NCI-H1694 (cell line): ENCODE measurements around the gene MIEN1.
"Not testable (repeated sequence)": the region's sequence is repeated elsewhere in the genome, so short reads cannot be mapped to it uniquely, and the experiment has no call there.

Experiments used
- DNase-seq: peaks from one replicate; lab custom pipeline; 2025; lab: John Stamatoyannopoulos, UW

The MIEN1 gene

DNA sequence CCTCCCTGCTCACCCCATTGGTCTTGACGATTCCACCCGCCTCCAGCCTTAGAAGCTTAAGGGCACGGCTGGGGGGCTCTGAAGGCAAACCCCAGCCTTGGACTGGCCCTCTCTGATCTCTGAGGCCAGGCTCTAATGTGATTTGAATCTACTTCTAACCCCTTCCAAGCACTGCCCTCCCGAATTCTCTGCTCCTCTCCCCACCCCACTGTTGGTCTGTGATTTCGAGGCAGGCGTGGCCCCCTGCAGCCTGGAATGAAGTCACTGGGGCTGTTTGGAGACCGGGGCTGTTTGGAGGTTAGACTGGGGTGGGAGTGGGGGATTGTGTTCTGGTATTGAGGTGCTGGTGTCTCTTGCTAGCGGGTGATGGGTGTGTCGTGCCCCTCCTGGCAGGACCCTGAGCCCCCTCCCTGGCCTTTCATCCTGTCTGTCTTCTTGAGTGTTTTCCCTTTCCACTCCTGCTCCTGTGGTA, 9.6 kb upstream of the MIEN1 start:
- DNase-seq, result no peak

DNA sequence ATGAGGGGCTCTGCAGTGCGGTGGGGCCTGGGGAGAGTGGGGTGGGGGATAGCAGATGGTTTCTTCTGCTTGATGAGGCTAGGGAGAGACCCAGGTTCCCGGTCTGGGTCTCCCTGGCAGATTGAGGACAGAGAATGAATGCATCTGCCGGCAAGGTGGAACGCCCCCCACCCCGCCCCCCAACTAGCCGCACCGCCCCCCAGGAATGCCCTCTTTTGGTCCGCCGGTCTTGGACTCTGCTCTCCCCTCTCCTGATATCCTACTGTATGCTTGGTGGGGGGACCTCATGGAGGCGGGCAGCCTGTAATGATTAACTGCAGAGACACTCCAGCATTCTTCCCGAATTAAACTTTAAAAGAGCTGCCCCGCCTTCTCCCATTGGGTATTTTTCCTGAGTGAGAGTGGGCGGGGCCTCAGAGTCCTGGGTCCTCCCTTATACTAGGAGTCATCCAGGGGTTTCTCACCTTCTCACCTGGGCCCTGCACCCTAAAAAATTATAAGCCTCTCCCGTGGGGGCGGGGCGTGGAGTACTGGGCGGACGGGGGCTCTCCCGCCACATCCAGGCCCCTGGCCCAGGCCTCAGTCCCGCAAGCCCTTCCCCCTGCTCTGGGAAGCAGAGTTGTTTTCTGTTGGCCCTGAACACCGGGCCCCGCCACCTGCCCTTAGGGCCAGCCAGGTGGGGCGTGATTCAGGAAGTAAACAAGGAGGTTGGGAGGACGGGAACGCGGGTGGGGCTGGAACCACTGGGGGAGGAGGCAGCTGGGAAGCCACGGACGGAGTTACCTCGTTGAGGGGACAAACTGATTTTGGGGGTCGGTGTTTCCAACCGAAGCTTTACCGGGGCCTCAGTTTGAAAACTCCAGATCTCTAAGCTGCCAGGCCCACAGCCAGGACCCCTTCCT, 8.9 kb upstream of the MIEN1 start:
- DNase-seq, result no peak

DNA sequence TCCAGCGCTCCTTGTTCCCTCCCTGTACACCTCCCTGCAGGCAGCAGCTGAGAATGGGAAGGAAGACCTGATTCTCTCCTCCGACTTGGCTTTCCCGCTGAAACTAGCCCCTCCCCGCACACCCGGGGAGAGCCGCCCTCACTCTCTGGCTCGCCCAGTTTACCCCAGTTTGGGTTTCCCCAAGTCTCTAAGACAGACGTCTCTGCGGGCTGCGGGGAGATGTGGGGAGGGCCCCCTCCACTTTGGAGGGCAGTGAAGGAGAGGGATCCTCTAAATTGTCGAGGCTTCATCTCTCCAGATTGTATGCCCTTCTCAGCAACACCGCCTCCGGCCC, 8.2 kb upstream of the MIEN1 start:
- no peak for DNase-seq

- DNase-seq, result no peak
Measured at GRCh38 chr17:39737760-39738567, 7.6 kb upstream of the MIEN1 start, which contains the start of gene GRB7. GRB7 (plus strand) TSS chr17:39737938; CDS start chr17:39742302, 4,364 bp downstream.

DNA sequence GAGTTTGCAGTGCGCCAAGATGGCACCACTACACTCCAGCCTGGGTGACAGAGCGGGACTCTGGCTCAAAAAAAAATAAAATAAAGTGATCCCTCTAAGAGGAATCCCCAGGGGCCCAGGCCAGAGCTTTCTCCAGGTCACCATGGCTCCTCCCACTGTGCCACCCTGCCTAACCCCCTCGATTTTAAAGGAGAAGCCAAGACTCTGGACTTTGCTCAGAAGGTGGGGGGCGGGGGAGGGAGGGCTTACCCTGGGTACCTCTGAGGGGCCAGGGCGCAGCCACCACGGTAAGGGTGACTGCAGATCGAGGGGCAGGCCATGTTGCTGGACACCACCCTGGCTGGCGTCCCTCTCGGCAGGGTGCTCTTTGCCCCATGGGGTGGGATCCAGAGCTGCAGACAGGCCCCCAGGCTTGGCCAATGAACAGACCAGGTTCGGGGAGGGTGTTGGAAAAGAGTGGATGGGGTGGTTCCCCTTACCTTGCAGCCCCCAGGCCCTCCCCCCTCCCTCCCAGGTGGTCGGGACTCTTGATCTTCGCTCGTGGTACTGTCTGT, 7.0 kb upstream of the MIEN1 start:
- DNase-seq, result no peak

DNA sequence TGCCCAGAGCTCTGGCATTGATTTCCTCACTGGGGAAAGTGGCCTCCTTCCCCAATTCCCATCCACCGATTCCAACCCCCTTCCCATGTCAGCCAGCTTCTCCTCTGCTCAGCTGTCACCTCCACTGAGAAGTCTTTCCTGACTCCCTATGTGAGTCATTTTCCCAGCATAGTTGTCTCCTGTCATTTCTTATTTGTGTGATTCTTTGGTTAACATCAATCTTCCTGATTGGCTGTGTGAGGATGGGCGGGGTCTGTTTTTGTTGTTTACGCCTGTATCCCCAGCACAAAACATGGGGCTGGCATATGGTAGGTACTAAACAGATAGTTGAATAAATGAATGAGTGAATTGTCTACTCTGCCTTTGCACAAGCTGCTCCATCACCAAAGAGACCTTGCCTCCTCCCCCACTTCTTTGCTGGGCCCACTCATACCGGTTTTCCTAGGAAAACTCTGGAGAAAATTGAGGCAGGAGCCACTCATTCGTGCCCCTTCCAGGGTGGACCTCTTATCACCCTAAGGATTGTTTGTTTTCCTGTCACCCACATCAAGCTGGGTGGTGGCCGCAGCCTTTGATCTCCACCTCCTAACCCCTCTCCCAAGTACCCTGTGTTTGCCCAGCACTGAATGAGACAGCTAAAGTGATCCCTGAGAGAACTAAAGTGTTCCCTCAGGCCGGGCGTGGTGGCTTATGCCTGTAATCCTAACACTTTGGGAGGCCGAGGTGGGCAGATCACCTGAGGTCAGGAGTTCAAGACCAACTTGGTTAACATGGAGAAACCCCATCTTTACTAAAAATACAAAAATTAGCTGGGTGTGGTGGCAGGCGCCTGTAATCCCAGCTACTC, 6.2 kb upstream of the MIEN1 start:
- DNase-seq, result no peak

- DNase-seq, result no peak
Measured at GRCh38 chr17:39735882-39736281, 5.5 kb upstream of the MIEN1 start.

DNA sequence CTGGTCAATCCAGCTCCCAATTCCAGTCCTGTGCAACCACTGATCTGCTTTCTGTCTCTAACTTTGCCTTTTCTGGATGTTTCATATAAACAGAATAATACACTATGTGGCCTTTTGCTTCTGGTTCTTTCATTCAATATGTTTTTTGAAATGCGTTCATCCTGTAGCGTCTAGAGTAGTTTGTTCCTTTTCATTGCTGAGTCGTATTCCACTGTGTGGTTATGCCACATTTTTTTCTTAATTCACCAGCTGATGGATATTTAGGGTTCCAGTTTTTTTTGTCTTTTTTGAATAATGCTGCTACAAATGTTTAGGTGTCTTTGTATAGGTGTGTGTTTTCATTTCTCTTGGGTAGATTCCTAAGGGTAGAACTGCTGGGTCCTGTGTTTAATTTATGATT, 2.3 kb upstream of the MIEN1 start:
- DNase-seq, result no peak

DNA sequence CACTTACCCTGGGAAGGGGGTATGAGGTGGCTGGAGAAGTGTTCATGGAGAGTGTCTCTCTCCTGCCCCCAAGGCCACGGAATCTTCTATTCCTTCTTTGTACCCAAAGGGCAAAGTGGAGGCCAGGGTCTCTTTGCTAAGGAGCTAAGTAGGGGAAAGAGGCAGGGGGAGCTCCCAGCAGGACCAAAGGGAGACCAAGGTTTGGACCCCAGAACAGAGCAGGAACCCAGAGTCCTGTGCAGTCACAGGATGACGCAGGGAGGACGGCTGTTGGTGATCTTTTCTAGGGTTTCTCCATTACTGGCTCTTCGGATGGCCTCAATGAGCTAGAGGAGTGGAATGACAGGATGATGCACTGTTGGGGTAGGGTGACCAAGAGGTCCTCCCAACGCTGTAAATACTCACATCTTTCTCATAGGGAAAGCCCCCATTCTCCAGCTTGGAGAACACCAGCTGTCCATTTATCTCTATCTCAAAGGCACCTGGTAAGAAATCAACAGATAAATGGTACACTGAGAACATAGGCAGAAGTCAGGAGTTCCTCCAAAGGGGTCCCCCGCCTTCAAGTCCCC, 966 bp downstream of the MIEN1 start:
- no peak for DNase-seq

GRCh38 chr17:39727556-39727955, 2.8 kb downstream of the MIEN1 start:
- DNase-seq, result no peak

DNA sequence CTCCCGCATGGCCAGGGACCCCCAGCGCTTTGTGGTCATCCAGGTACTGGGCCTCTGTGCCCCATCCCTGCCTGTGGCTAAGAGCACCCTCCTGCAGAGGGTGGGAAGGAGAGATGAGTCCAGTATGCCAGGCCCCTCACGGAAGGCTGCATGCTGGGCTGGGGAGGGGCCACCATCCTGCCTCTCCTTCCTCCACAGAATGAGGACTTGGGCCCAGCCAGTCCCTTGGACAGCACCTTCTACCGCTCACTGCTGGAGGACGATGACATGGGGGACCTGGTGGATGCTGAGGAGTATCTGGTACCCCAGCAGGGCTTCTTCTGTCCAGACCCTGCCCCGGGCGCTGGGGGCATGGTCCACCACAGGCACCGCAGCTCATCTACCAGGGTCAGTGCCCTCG, 3.7 kb downstream of the MIEN1 start:
- no peak for DNase-seq

- DNase-seq, result not testable (repeated sequence)
Measured at GRCh38 chr17:39725923-39726322, 4.4 kb downstream of the MIEN1 start.

DNA sequence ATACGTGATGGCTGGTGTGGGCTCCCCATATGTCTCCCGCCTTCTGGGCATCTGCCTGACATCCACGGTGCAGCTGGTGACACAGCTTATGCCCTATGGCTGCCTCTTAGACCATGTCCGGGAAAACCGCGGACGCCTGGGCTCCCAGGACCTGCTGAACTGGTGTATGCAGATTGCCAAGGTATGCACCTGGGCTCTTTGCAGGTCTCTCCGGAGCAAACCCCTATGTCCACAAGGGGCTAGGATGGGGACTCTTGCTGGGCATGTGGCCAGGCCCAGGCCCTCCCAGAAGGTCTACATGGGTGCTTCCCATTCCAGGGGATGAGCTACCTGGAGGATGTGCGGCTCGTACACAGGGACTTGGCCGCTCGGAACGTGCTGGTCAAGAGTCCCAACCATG, 5.6 kb downstream of the MIEN1 start:
- no peak for DNase-seq

- DNase-seq, result no peak
Measured at GRCh38 chr17:39722965-39723848, 7.1 kb downstream of the MIEN1 start.

DNA sequence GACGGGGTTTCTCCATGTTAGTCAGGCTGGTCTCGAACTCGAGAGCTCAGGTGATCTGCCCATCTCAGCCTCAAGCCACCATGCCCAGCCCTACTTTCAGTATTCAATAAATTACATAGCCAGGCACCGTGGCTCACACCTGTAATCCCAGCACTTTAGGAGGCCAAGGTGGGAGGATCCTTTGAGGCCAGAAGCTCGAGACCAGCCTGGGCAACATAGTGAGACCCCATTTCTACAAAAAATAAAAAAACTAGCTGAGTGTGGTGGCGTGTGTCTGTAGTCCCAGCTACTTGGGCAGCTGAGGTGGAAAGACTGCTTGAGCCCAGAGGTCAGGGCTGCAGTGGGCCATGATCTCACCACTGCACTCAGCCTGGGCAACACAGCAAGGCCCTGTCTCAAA, 8.2 kb downstream of the MIEN1 start:
- no peak for DNase-seq

DNA sequence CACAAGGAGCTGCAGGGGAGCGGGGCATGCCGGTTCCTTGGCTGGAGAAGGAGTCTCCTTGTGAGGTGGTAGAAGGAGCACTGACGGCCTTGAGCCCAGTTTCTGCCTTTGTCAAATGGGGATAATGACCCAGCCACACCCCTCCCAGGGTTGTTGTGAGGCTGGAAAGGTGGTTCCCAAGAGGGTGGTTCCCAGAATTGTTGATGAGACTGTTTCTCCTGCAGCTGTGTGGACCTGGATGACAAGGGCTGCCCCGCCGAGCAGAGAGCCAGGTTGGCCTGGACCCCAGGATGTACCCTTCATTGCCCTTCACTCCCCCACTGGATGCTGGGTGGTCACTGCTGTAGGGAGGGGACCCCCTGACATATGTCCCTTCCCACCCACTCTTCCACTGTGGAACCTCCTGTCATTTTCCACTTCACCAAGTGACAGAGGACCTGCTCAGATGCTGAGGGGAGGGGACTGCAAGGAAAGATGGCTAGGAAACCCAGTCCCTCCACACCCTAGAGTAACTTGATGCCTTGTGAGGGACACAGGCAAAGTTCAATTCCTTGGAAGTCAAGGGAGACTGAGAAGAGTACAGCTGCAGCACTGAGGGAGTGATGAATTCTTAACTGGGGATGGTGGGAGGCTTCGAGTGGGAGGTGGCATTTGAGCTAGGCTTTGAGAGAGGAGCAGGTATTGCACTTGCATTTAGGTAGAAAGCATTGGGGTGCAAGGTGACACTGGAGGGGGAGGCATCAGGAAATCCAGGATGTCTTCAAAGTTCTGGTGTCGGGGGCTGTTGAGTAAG, 10.6 kb downstream of the MIEN1 start:
- no peak for DNase-seq

GRCh38 chr17:39717660-39718059, 12.7 kb downstream of the MIEN1 start:
- no peak for DNase-seq

DNA sequence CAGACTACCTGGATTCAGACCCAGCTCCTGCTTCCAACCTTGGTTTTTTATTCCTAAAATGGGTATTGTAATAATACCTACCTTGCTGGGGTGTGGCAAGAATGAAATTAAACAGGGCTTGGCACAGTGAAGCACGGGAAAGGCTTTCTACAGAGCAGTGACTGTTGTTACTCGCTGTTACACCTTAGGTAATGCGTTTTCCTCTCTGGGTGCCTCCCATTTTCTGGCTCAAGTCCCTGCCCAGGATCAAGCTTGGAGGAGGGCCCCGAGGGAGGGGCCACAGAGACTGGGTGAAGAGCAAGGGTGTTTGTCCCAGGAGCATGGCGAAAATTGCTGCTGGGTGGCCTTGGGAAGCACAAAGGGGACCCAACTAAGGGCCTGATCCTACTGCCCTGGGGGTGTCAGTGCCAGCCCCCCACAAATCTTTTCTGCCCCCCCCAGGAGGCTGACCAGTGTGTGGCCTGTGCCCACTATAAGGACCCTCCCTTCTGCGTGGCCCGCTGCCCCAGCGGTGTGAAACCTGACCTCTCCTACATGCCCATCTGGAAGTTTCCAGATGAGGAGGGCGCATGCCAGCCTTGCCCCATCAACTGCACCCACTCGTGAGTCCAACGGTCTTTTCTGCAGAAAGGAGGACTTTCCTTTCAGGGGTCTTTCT, 13.3 kb downstream of the MIEN1 start:
- DNase-seq, result no peak
